ENCODE results near the gene LPCAT1.
"Not testable (repeated sequence)": the region's sequence is repeated elsewhere in the genome, so short reads cannot be mapped to it uniquely, and the experiment has no call there.

LPCAT1 gene

DNA sequence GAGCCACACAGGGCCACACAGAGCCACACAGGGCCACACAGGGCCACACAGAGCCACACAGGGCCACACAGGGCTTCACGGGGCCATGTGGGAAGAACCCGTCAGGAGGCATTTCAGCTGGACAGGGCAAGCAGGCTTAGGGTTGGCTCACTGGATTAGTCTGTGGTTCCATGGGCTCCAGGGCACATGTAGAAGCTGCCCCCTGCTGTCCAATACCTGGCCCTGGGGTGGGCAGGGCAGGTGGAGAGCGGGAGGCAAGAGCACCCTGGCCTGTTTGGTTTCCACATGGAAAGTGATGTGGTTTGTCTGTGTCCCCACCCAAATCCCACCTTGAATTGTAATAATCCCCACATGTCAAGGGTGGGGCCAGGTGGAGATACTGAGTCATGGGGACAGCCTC lies 16.4 kb upstream of the LPCAT1 start:
- no peak for DNase-seq

DNA sequence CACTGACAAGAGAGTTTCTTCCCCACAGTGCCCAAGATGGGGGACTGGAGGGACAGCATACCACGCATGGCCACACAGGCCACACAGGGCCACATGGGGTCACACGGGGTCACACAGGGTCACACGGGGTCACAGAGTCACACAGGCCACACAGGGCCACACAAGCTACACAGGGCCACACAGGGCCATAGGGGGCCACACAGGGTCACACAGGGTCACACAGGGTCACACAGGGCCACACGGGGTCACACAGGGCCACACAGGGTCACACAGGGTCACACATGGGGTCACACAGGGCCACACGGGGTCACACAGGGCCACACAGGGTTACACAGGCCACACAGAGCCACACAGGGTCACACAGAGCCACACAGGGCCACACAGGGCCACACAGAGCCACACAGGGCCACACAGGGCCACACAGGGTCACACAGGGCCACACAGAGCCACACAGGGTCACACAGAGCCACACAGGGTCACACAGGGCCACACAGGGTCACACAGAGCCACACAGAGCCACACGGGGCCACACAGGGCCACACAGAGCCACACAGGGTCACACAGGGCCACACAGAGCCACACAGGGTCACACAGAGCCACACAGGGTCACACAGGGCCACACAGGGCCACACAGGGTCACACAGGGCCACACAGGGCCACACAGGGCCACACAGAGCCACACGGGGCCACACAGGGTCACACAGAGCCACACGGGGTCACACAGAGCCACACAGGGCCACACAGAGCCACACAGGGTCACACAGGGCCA lies 15.8 kb upstream of the LPCAT1 start:
- not testable (repeated sequence) for DNase-seq

DNA sequence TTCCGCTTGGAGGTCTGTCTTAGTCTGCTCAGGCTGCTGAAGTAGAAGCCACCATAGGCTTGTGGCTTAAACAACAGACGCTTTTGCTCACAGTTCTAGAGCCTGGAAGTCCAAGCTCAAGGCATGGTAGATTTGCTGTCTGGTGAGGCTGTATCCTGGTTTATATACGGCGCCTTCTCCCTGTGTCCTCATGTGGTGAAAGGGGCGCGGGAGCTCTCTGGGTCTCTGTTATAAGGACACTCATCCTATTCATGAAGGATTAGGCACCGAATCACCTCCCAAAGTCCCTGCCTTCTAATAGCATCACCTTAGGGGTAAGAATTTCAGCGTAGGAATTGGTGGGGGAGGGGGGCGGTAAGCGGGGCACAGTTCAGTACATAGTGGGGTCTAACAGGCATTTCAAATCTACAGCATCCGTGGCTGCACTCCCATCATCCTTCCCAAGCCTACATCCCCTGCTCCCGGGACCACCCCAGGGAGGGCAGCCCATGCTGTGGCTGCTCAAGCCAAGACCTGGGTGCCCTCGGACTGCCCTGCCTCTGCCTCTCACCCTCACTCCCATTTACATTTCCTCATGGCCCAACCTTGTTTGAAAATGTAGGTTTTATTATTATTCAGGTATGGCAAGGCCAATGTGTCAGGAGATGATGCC lies 15.1 kb upstream of the LPCAT1 start:
- DNase-seq: no peak

DNA sequence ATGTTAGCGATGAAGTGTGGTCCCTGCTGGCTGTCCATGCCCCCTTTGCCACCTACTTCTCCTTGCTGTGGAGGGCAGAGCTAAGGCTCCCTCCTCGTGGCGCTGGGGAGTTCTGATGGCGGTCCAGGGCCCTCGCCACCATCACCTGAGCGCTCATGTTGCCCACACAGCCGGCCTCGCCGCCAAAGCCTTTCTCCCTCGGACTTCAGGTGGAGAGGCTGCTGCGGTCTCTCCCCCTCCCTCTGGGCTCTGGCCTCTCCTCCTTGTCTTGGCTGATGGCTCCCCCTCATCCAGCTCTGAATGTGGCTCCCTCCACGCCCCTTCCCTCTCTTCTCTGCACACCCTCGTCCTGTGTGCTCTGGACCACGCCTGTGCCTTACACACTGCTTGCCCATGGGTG lies 14.5 kb upstream of the LPCAT1 start:
- DNase-seq: no peak

GRCh38 chr5:1537603-1538154 lies 13.9 kb upstream of the LPCAT1 start:
- DNase-seq: no peak

DNA sequence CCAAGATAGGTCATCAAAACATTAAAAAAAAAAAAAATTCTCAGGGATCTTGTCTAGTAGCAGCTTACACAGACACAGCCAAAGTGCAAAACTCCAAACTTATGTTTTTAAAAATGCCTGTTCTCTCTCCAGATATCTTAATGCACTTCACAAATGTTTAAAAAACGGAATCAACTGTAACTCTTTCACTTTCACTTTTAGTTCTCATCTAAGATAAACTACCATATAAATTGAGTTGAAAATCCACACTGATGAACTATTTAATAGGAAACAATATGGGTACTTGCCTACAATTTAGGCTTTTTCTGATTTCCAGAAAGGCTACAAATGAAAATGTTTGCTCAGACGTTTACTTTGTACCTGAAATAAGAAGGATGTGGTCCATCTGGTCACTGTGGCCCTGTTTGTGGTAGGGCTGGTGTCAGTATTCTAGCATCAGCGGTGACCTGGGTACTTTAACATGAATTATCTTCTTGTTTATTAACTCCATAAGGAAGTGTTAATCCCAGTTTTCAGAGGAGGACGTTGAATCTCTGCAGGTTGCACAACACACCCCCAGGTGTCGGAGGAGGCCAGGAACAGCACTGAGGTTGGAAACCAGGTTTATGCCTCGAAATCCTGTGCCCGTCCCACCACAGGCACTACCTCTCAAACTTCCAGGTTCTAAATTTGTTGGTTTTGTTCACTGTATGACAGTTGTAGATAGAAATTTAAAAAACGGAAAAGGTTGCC lies 13.3 kb upstream of the LPCAT1 start:
- DNase-seq: no peak

GRCh38 chr5:1536322-1536845 lies 12.6 kb upstream of the LPCAT1 start:
- DNase-seq: peak; percentile 49

DNA sequence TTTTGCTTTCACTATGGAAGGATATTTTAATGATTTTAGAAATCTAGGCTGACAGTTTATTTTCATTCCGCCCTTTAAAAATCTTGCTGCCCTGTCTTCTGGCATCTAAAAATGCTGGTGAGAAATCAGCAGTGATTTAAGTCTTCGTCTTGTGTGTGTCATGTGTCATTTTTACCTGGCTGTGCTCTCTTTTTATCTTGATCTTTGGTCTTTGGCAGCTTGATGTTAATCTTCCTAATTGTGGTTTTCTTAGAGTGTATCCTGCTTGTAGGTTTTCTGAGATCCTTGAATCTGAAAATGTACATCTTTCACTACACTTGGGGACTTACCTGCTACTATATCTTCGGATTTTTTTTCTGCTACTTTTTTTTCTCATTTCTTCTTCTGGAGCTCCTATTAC lies 11.9 kb upstream of the LPCAT1 start:
- DNase-seq: no peak

DNA sequence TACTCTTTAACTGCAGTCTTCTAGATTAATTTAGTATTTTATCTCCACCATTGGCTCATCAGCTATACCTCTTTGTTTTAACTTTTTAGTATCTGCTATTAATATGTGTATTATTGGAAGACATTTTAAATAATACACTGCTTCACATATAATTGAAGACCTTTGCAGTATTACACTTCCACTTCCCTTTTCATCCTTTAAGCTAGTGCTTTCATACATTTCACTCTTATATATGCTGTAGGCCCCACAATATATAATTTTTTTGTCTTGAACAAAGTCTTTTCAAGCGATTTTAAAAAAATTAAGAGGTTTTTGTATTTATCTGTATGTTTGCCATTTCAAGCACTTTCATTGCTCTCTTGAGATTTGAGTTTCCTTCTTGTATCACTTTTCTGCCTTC lies 8.6 kb upstream of the LPCAT1 start:
- DNase-seq: no peak

DNA sequence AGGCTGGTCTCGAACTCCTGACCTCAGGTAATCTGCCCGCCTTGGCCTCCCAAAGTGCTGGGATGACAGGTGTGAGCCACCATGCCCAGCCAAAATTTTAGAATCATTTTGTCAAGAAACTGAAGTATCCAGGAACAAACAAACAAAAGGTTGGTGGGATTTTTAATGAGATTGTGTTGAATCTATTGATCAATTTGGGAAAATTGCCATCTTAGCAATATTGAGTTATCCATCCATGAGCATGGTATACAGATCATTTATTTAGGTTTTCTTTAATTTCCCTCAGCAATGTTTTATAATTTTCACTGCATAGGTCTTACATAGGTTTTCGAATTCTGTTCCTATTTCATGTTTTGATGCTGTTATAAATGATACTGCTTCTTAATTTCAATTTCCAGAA lies 5.7 kb upstream of the LPCAT1 start:
- no peak for DNase-seq

DNA sequence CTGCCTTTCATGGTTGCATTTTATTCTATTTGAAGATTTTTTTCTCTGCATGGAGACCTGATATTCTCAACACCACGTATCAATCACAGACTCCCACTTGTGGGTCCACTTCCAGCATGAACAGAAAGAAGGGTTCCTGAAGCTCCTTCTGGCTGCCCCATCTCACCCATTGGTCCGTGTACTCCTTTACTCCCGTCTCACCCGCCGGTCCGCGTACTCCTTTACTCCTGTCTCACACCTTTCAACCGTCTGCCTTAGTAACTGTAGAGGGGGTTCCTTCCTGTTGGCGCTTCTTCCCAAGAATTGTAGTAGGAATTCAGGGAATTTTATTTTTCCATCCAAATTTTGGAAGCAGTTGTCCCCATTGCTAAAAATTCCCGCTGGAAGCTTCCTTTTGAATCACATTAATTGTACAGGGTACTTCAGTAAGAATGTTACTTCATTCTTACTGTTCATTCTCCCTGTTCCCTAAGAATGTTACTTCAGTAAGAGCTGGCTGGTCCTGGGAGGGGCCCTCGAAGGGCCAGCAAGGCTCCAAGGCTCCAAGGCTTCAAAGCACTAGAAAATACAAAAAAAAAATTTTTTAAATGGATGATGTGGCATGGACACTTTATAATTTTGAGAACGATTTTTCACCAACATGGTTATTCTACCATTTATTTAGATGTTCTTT lies 3.9 kb upstream of the LPCAT1 start:
- DNase-seq: no peak

DNA sequence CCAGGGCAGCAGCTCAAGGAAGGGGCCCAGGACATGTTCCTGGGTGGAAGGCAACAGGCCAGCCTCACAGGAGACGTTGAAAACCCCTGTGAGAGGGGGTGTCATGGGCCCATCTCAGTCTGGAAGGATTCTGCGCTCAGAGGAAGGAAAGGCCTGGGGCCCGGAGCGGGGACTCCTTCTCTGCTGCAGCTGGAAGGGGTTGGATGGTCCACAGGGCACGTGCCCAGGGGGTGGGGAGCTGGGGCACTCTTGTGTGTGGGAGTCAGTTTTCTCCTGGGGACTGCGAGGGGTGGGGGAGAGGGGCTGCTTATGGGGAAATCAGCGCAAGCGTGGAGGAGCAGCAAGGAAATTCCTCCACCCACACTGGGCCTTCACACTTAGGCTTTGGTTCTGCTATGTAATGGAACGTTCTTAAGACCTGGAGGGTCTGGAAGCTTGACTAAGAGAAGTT lies 2.9 kb upstream of the LPCAT1 start:
- no peak for DNase-seq

GRCh38 chr5:1526190-1526631 lies 2.5 kb upstream of the LPCAT1 start:
- no peak for DNase-seq

GRCh38 chr5:1525624-1526189 lies 1.9 kb upstream of the LPCAT1 start:
- DNase-seq: no peak

DNA sequence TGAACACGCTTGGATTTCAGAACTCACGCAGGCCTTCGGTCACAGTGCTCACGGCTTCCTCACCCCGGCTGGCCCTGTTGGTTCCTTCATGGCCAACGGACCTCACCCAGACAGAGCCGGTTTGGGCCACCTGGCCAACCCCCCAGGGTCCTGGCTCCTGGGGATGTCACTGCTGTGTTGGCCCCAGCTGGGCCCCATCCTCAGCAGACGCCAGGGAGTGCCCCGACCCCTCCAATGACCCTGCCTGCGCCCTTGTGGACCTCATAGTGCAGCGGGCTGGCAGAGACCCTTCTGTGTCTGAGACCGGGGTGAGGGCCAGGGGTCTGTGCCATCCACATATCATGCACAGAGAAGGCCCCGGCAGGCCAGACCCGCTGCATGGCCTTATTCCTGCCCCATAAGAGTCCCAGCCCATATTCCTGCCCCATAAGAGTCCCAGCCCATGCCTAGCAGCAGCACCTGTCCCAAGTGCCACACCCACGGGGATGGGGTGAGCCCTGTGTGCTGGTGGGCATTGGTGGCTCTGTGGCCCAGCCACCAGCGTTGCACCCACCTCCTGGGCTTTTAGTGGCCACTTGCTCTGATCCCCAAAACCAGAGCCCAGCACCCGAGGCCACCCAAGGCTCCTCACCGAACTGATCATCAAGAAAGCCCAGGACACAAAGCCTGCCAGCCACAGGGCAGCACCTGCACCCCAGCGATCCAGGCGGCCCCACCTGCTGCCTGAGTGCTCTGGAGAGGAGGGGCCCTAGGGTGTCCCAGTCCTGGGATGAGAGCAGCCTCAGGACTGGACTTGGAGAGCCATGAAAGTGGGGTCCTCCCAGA lies 1.3 kb upstream of the LPCAT1 start:
- DNase-seq: no peak

GRCh38 chr5:1524481-1524798 lies 680 bp upstream of the LPCAT1 start:
- no peak for DNase-seq

DNA sequence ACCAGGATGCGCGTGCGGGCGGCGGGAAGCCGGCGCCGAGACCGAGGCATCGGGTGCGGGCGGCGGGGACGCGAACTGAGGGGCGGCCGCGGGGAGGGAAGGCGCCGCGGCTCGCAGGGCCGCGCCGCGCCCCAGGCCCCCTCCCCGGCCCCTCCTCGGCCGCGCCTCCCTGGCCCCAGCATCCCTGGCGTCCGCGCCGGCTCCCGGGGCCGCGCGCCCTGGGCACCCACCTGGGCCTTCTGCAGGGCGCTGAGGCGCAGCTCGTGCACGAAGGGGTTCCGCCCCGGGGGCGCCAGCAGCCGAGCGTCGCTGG lies 324 bp downstream of the LPCAT1 start:
- DNase-seq: no peak

- DNase-seq: no peak
Measured at GRCh38 chr5:1522601-1523479, 920 bp downstream of the LPCAT1 start.

- no peak for DNase-seq
Measured at GRCh38 chr5:1521671-1522600, 1.8 kb downstream of the LPCAT1 start.
